ENCODE measurements around the gene ANO10. TPM values are rescaled to one million over a fixed set of nuclear protein-coding genes. Genes with fewer than 3 reads are reported as not detected.

ANO10 gene
- total RNA-seq, 1 experiment from 2014 or later: 32.6 TPM

- Histone ChIP-seq H3K27me3 (ENCODE audit: insufficient read depth, low read depth) (no peaks in the 10 kb centered on the region), H4K20me1 (ENCODE audit: insufficient read depth) (no peaks in the 10 kb centered on the region), H3F3A (ENCODE audit: insufficient read depth, low read depth) (no peaks in the 10 kb centered on the region), H3K36me3 (ENCODE audit: low read depth) (no peaks in the 10 kb centered on the region), H3K9me3 (ENCODE audit: insufficient read depth, low read depth) (no peaks in the 10 kb centered on the region), H3K4me2 (no peak overlapping the region), H3K79me2 (ENCODE audit: low read depth) (no peaks in the 10 kb centered on the region), H3K9me2 (ENCODE audit: insufficient read depth) (no peaks in the 10 kb centered on the region), H3K4me1 (replicated peaks; ENCODE audit: insufficient read depth) (peaks cover 13% of the 10 kb centered on the region; the same call in 1 of the 2 replicates), H3K27ac (no peak overlapping the region), H3K4me3 (no peak overlapping the region), H2AFZ (no peak overlapping the region)
- POLR2A ChIA-PET (ENCODE audit: unreplicated experiment): no interaction called here
- intact Hi-C loops (cut with micrococcal nuclease; ENCODE audit: unreplicated experiment): no loop called here
- TF ChIP-seq CTCF (conservative IDR thresholded peaks at IDR 0.05) (no peak), EZH2 (IDR thresholded peaks at IDR 0.05; ENCODE audit: low read depth) (no peak)
- CTCF ChIA-PET: no interaction called here
- DNase-seq: no peak
- no TSS peak for BruUV-seq (replicated peaks)
Measured at GRCh38 chr3:43499256-43499655, 122.6 kb downstream of the ANO10 start.

GRCh38 chr3:43497905-43498365 is 123.9 kb downstream of the ANO10 start:
- no peak overlapping the region for H3K4me2 ChIP-seq
- H3K36me3 ChIP-seq (ENCODE audit: low read depth): no peaks in the 10 kb centered on the region
- H2AFZ ChIP-seq: no peak overlapping the region
- no peaks in the 10 kb centered on the region for H4K20me1 ChIP-seq (ENCODE audit: insufficient read depth)
- TF ChIP-seq EZH2 (IDR thresholded peaks at IDR 0.05; ENCODE audit: low read depth): no peak
- no peak for TF ChIP-seq CTCF (conservative IDR thresholded peaks at IDR 0.05)
- H3K27me3 ChIP-seq (ENCODE audit: insufficient read depth, low read depth): no peaks in the 10 kb centered on the region
- ChIA-PET CTCF (interaction anchor here (0.6 kb wide), 1 partner anchor 741 kb away, joined by 5 read pairs; no protein-coding TSS in a partner anchor), POLR2A (ENCODE audit: unreplicated experiment) (no interaction called here)
- H3K27ac ChIP-seq: no peak overlapping the region
- intact Hi-C loops (cut with micrococcal nuclease; ENCODE audit: unreplicated experiment): no loop called here
- H3K79me2 ChIP-seq (ENCODE audit: low read depth): no peaks in the 10 kb centered on the region
- H3K4me3 ChIP-seq: no peak overlapping the region
- DNase-seq: no peak
- BruUV-seq (replicated peaks): no TSS peak
- H3K9me2 ChIP-seq (ENCODE audit: insufficient read depth): no peaks in the 10 kb centered on the region
- H3K4me1 ChIP-seq (replicated peaks; ENCODE audit: insufficient read depth): peaks cover 13% of the 10 kb centered on the region; the same call in 1 of the 2 replicates
- H3K9me3 ChIP-seq (ENCODE audit: insufficient read depth, low read depth): no peaks in the 10 kb centered on the region
- no peaks in the 10 kb centered on the region for H3F3A ChIP-seq (ENCODE audit: insufficient read depth, low read depth)

- Histone ChIP-seq H3F3A (ENCODE audit: insufficient read depth, low read depth) (no peaks in the 10 kb centered on the region), H3K9me3 (ENCODE audit: insufficient read depth, low read depth) (no peaks in the 10 kb centered on the region), H4K20me1 (ENCODE audit: insufficient read depth) (no peaks in the 10 kb centered on the region), H3K4me3 (no peak overlapping the region), H2AFZ (no peak overlapping the region), H3K4me2 (no peak overlapping the region), H3K9me2 (ENCODE audit: insufficient read depth) (no peaks in the 10 kb centered on the region), H3K27me3 (ENCODE audit: insufficient read depth, low read depth) (no peaks in the 10 kb centered on the region), H3K27ac (no peak overlapping the region), H3K79me2 (ENCODE audit: low read depth) (no peaks in the 10 kb centered on the region), H3K4me1 (replicated peaks; ENCODE audit: insufficient read depth) (peaks cover 13% of the 10 kb centered on the region; the same call in 1 of the 2 replicates), H3K36me3 (ENCODE audit: low read depth) (no peaks in the 10 kb centered on the region)
- intact Hi-C loops (cut with micrococcal nuclease; ENCODE audit: unreplicated experiment): no loop called here
- ChIA-PET CTCF (interaction anchor here (0.6 kb wide), 1 partner anchor 742 kb away, joined by 5 read pairs; no protein-coding TSS in a partner anchor), POLR2A (ENCODE audit: unreplicated experiment) (no interaction called here)
- TF ChIP-seq EZH2 (IDR thresholded peaks at IDR 0.05; ENCODE audit: low read depth): no peak
- no peak for DNase-seq
- no TSS peak for BruUV-seq (replicated peaks)
Measured at GRCh38 chr3:43497422-43497821, 124.4 kb downstream of the ANO10 start.

All from PC-9 (cell line).